Measurements from ENCODE around the gene PLD4.

PLD4 gene

GRCh38 chr14:104923640-104924420, 849 bp upstream of the PLD4 start:
- no peak for DNase-seq (ENCODE audit: low read depth)
- no peak for TF ChIP-seq CTCF (IDR thresholded peaks at IDR 0.05; ENCODE audit: control insufficient read depth, extremely low read depth, insufficient read depth)
- no peak overlapping the region for H3K4me3 ChIP-seq (ENCODE audit: low read depth, low read length)

- TF ChIP-seq CTCF (IDR thresholded peaks at IDR 0.05; ENCODE audit: control insufficient read depth, extremely low read depth, insufficient read depth) = no peak
- no peak overlapping the region for H3K4me3 ChIP-seq (ENCODE audit: low read depth, low read length)
- DNase-seq (ENCODE audit: low read depth) = no peak
These were observed 655 bp downstream of the PLD4 start for GRCh38 chr14:104925214-104925854.

- no peak for DNase-seq (ENCODE audit: low read depth)
- no peak for TF ChIP-seq CTCF (IDR thresholded peaks at IDR 0.05; ENCODE audit: control insufficient read depth, extremely low read depth, insufficient read depth)
- H3K4me3 ChIP-seq (ENCODE audit: low read depth, low read length) = no peak overlapping the region
These were observed 1.4 kb downstream of the PLD4 start for GRCh38 chr14:104925855-104926609.

GRCh38 chr14:104926619-104927431, 2.1 kb downstream of the PLD4 start:
- TF ChIP-seq CTCF (IDR thresholded peaks at IDR 0.05; ENCODE audit: control insufficient read depth, extremely low read depth, insufficient read depth) = no peak
- no peak overlapping the region for H3K4me3 ChIP-seq (ENCODE audit: low read depth, low read length)
- no peak for DNase-seq (ENCODE audit: low read depth)

- no peak for TF ChIP-seq CTCF (IDR thresholded peaks at IDR 0.05; ENCODE audit: control insufficient read depth, extremely low read depth, insufficient read depth)
- DNase-seq (ENCODE audit: low read depth) = no peak
- no peak overlapping the region for H3K4me3 ChIP-seq (ENCODE audit: low read depth, low read length)
These were observed 2.7 kb downstream of the PLD4 start for GRCh38 chr14:104927432-104927816.

GRCh38 chr14:104927901-104928300, 3.2 kb downstream of the PLD4 start:
- TF ChIP-seq CTCF (IDR thresholded peaks at IDR 0.05; ENCODE audit: control insufficient read depth, extremely low read depth, insufficient read depth) = no peak
- DNase-seq (ENCODE audit: low read depth) = no peak
- H3K4me3 ChIP-seq (ENCODE audit: low read depth, low read length) = no peak overlapping the region
